ENCODE measurements around the gene IFT43.

DNA sequence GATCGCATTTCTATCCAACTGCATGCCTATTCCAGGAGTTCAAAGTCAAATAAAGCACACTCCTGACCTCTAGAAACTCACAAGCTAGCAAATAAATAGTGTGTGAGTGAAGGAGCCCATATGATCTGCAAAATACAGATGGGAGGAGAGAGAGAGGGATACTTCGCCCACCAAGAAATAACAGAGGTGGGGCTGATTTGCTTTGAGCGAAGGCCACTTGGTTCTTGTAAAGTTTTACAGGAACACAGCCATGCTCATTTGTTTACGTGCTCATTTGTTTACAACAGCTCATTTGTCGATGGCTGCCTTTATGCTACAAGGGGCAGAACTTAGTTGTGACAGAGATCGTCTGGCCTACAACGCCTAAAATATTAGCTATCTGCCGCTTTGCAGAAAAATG, 102.8 kb downstream of the IFT43 start:
- TF ChIP-seq, protein P1, sequence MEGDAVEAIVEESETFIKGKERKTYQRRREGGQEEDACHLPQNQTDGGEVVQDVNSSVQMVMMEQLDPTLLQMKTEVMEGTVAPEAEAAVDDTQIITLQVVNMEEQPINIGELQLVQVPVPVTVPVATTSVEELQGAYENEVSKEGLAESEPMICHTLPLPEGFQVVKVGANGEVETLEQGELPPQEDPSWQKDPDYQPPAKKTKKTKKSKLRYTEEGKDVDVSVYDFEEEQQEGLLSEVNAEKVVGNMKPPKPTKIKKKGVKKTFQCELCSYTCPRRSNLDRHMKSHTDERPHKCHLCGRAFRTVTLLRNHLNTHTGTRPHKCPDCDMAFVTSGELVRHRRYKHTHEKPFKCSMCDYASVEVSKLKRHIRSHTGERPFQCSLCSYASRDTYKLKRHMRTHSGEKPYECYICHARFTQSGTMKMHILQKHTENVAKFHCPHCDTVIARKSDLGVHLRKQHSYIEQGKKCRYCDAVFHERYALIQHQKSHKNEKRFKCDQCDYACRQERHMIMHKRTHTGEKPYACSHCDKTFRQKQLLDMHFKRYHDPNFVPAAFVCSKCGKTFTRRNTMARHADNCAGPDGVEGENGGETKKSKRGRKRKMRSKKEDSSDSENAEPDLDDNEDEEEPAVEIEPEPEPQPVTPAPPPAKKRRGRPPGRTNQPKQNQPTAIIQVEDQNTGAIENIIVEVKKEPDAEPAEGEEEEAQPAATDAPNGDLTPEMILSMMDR (IDR thresholded peaks at IDR 0.05): no peak
- no peak for TF ChIP-seq EZH2 (IDR thresholded peaks at IDR 0.05)

All from neural progenitor cell (in vitro differentiated cells).